Measurements from ENCODE around the gene PRR3.

DNA sequence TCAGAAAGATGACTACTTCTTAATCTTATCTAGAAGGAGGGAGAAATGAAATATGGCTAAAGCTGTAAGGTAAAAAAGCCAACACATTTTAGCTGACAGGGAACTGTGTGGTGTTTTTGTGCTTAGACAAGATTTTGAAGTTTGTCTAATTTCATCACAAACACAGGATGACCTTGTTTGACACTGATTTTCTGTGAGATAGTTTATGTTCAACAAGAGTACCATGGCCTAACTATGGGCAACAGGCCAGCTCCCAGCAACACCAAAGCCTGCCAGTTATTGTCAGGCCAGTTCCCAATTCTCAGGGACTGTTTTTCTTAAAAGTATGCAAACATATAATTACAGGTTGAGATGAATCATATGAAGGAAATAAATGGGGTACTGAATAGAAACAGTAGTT, 8.7 kb downstream of the PRR3 start:
- TF ChIP-seq, protein P1, sequence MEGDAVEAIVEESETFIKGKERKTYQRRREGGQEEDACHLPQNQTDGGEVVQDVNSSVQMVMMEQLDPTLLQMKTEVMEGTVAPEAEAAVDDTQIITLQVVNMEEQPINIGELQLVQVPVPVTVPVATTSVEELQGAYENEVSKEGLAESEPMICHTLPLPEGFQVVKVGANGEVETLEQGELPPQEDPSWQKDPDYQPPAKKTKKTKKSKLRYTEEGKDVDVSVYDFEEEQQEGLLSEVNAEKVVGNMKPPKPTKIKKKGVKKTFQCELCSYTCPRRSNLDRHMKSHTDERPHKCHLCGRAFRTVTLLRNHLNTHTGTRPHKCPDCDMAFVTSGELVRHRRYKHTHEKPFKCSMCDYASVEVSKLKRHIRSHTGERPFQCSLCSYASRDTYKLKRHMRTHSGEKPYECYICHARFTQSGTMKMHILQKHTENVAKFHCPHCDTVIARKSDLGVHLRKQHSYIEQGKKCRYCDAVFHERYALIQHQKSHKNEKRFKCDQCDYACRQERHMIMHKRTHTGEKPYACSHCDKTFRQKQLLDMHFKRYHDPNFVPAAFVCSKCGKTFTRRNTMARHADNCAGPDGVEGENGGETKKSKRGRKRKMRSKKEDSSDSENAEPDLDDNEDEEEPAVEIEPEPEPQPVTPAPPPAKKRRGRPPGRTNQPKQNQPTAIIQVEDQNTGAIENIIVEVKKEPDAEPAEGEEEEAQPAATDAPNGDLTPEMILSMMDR (IDR thresholded peaks at IDR 0.05; ENCODE audit: low read depth, low read length), result no peak
- no peak for TF ChIP-seq EZH2phosphoT487 (IDR thresholded peaks at IDR 0.05; ENCODE audit: low read depth)

Data from OCI-LY3 (cell line).